Hepatocyte (in vitro differentiated cells): ENCODE results near the gene HELB.

Source experiments
- EZH2phosphoT487 ChIP-seq: fragments of 200-600 bp; sonication (generic); IDR thresholded peaks from one replicate; pipeline ENCODE4 v1.6.1; 2018; ENCODE audit warnings: antibody characterized with exemption, mild to moderate bottlenecking, low read depth, moderate library complexity; ENCODE audit not compliant: unreplicated experiment, severe bottlenecking
- TF ChIP-seq, protein P1 (sequence below): fragments of 200-600 bp; sonication (generic); IDR thresholded peaks from 2 replicates; pipeline ENCODE4 v1.5.1; 2016; ENCODE audit warnings: antibody characterized with exemption, mild to moderate bottlenecking; ENCODE audit not compliant: poor library complexity

DNA sequence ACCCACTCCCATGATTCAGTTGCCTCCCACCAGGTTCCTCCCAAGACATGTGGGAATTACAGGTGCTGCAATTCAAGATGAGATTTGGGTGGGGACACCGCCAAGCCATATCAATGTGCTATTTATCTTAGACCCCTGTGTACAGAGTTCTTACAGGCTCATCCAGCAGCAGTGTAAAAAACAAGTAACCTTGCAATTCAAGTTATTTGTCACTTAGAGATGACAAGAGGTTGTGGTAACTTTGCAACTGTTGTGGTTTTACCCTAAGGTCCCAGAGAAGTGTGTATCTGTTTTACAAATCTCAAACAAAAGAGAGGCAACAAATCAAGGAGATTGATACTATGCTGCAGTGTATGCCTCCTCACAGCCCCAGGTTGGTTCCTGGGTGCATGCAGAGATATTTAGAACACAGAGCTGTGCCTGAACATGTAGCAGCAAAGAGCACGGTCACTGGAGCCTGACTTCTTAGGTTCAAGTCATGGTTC is 11.5 kb upstream of the HELB start:
- TF ChIP-seq, protein P1, sequence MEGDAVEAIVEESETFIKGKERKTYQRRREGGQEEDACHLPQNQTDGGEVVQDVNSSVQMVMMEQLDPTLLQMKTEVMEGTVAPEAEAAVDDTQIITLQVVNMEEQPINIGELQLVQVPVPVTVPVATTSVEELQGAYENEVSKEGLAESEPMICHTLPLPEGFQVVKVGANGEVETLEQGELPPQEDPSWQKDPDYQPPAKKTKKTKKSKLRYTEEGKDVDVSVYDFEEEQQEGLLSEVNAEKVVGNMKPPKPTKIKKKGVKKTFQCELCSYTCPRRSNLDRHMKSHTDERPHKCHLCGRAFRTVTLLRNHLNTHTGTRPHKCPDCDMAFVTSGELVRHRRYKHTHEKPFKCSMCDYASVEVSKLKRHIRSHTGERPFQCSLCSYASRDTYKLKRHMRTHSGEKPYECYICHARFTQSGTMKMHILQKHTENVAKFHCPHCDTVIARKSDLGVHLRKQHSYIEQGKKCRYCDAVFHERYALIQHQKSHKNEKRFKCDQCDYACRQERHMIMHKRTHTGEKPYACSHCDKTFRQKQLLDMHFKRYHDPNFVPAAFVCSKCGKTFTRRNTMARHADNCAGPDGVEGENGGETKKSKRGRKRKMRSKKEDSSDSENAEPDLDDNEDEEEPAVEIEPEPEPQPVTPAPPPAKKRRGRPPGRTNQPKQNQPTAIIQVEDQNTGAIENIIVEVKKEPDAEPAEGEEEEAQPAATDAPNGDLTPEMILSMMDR, result no peak
- no peak for TF ChIP-seq EZH2phosphoT487
